Kasumi-1 (cell line): ENCODE data around the gene PCGF3.
"Not testable (repeated sequence)": the region's sequence is repeated elsewhere in the genome, so short reads cannot be mapped to it uniquely, and the experiment has no call there.

Source experiments
- DNase-seq, 2 experiments: peaks; one replicate each; lab custom pipeline; 2025; lab: John Stamatoyannopoulos, UW

The PCGF3 gene

DNA sequence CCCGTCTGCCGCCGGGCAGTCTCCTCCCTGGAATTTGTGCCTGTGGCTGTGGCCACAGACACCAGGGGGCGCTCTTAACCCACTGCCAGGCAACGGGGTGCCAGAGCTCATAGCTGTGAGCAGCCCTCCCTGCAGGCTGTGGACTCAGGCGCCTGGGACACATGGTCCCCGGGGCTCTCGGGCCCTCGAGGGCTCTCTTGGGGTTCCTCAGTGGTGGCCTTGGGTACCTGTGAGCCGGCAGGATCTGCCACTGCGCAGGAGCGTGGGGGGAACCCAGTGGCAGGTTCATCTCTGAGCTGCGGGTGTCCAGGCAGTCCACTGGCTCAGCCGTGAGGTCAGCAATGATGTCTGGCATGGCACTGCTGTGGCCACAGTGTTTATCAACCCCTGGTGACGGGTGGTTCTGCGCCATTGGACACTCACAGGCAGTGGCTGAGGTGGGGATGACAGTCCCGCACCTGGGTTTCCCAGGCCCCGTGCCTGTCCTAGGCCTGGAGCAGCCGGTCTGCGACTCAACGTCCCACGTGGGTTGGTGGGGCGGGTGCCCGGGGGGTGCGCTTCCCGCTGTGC is 37.2 kb downstream of the PCGF3 start:
- DNase-seq: peak; percentile 44 to 64

DNA sequence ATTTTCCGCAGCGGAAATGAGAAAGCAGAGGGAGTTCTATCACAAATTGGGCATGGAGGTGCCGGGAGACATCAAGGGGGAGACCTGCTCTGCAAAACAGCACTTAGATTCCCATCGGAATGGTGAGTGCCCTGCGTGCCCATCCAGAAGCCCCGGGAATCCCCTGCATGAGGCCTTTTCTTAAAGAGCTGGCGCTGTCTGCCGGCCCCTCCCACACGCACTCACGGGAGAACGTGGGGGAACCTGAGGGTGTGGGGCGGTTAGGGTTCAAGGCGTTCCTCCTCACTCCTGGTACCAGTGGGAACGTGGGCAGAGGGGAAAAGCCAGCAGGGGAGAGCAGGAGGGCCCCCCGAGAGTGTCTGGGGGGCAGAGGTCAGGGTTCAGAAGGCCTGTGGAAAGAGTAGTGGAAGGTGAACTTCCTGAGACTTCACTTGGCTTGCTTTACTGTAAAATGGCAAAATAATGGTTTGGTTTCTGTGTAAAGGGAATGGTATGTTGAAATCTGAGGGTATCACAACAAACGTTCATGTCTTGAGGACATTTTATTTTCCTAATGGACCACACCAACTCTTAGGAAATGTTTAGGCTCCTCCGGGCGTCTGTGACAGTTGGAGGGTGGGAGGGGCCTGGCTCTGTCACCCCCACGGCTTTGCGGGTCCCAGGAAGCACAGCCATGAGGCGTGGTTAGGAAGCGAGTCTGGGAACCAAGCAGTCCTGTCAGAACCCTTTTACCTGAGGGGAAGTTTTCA is 38.0 kb downstream of the PCGF3 start:
- DNase-seq: no peak

DNA sequence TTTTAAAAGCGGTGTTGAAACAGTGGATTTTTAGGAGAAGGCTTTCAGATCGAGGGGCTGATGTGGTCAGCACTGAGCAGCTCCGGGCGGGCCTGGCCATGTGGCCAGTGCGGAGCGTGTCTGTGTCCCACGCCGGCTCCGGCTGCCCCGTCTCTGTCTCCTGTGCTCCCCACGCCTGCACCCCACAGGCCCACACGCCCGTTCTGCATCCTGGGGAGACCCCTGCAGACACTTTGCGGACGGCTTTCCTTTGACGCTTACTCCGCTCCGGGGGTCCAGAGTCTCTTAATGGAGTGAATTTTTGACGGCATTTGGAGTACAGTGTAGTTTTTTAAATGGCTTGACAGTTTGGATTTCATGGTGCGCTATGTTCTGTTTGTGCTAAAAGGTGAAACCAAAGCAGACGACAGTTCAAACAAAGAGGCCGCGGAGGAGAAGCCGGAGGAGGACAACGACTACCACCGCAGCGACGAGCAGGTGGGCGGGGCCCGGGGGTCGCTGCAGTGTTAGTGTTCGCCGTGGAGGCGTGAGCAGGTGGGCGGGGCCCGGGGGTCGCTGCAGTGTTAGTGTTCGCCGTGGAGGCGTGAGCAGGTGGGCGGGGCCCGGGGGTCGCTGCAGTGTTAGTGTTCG is 38.7 kb downstream of the PCGF3 start:
- no peak for DNase-seq

DNA sequence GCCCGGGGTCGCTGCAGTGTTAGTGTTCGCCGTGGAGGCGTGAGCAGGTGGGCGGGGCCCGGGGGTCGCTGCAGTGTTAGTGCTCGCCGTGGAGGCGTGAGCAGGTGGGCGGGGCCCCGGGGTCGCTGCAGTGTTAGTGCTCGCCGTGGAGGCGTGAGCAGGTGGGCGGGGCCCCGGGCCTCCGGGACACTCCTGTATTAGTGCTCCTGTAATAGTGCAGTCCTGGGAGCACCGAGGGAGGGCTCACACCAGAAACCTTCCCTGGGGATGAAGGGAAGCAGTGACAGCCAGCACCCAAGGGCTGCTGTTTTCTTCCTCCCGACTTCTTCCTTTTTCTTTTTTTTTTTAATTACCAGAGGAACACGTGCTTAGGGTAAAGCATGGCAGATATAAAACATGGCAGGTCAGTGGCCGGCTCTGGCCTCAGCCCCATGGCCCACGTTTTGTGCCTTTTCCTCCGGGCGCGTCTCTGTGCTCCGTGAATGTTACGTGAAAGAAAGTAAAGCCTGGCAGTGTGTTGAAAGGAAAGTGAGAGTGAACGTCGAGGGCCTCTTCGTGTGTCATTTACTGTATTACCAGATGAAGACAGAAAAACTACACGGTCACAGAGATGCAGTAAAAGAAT is 42.0 kb downstream of the PCGF3 start:
- DNase-seq: no peak

DNA sequence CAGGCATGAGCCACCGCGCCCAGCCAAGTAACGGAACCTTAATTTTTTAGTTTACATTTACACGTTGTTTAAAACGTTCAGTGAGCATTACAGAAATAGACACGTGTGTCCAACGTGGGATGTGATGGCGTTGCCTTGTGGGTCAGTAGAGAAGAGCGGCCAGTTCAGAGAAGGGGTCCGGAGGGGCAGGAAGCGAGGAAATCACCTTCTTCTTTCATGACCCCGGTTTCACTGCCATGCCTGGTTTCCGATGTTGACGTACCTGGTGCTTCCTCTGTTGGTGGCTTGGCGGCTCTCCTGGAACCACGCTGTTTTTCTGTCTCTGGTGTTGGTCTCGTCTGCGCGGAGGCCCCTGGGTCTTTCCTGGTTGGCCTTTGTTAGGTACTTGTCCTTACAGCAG is 42.8 kb downstream of the PCGF3 start:
- DNase-seq: no peak

DNA sequence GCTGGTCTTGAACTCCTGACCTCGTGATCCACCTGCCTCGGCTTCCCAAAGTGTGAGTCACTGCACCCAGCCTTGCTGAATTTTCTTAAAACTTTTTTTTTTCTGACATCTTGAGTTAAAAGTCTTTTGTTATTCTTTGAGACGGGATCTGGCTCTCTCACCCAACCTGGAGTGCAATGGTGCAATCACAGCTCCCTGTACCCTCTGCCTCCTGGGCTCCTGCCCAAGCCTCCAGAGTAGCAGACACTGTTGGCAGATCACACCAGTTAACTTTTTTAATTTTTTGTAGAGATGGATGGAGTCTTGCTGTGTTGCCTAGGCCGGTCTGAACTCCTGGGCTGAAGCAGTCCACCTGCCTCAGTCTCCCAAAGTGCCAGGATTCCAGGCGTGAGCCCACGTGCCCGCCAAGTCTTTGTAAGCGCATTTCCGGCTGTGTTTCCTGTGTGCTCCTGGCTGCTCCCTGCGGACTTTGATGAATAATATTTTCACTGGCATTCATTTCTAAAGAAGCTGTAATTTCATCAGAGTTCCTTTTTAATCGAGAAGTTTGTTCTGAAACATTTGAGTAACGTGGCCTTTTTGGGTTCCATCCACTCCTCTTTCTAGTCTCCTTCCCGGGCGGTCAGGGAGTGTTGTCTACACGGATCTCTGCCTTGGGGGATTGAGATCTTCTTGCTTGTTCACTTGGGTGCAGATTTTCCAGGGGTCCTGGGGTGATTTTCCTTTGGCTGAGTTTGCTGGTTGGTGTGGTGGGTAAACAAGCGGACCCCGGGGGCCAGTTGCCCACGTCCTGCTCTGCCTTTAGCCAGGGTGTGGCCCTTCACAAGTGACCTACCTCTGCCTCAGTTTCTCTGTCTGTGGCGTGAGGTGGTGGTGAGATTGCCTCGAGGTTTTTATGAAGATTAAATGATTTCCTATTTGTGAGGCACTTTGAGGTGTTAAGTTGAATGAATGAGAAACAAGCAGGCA is 44.4 kb downstream of the PCGF3 start:
- no peak for DNase-seq

DNA sequence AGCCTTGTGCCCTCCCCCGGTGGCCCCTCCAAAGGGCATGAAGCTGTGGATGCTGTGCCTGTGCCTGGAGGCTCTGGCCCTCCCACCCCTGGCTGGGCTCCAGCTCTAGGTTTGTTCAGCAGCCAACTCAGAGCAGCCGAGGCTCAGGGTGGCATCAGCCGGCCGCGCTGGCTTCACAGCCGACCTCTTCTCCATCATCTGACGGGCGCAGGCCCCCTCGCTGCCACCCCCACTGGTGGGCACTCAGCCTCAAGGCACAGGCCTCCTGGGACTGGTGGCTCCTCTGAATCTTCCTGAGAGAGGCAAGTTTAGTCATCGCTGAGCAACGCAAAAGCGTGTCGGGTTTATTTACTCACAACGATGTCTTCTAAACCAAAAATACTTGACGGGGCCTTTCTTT is 46.0 kb downstream of the PCGF3 start:
- DNase-seq: no peak

DNA sequence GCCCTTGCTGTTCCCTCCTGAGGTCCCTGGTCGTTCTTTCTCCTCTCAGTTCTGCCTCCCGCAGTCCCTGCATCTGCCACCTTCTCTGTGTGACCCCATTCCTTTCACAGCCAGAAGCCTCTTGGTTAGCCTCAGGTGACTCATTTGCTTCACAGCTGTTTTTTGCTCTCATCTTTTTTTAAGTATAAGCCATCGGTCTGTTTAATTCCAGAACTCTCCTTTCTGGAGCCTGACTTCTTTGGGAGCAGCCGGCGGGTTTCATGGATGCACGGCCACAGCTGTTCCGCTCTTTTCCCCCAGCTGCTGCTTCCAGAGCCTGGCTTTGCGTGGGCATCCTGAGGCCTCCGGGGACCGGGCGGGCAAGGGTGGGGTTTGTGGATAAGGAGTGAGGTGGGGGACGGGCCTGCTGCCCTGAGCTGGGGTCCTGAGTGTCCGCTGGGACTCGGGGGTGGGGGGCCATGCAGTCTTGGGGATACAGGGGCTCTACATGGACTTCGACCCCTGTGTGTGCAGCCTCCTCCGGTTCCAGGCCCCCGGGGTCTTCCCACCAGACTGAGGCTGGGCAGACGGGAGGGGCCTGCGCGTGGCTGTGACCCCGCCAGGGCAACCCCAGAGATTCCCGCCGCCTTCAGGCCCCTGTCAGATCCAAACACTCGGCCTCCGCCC is 46.7 kb downstream of the PCGF3 start:
- DNase-seq: peak in 1 of 2 experiments; percentile 21

DNA sequence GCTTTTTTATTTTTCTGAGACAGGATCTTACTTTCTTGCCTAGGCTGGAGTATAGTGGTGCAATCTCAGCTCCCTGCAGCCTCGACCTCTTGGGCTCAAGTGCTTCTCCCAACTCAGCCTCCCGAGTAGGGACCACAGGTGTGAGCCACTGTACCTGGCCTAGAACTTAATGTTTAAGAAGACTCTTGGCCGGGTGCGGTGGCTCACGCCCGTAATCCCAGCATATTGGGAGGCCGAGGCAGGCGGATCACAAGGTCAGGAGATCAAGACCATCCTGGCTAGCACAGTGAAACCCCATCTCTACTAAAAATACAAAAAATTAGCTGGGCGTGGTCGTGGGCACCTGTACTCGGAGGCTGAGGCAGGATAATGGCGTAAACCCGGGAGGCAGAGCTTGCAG is 47.6 kb downstream of the PCGF3 start:
- DNase-seq: not testable (repeated sequence)

DNA sequence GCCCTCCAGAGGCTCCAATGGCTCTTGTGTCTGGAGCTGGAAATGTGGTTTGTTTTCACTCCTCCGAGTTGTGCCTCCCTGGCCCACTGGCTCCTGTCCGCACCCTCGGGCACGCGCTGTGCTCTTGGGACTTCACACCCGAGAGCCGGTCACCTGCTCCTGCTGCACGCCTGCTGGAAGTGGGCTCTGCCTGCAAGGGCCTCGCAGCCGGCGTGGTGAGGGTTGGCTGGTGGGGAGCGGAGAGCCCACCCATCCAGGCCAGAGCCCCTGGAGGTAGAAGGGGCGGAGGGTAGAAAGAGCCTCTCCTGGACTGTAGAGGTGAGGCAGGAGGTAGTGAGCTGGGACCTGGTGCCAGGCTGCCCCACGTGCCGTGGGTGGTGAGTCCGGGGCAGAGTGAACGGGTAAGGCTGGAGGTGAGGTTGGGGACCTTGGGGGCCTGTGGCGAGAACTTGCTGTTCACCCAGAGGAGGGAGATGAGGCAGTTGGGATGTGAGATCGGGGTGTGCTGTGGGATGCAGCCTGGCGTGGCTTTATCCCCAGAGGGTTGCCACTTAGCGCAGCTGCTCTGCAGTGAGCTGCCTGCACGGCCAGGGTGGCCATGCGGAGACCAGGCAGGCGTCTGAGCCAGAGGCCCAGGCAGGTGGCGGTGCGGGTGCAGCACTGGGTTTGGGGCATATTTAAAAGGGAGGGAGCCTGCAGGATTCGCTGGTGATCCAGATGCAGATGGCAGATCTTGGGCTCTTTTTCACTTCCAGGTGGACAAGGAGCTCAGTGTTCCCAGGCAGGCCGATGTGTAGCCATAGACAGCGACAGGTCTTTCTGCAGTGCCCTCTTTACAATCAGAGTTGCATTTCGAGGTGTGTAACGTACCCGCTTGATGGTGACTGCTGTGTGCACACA is 48.8 kb downstream of the PCGF3 start:
- no peak for DNase-seq

DNA sequence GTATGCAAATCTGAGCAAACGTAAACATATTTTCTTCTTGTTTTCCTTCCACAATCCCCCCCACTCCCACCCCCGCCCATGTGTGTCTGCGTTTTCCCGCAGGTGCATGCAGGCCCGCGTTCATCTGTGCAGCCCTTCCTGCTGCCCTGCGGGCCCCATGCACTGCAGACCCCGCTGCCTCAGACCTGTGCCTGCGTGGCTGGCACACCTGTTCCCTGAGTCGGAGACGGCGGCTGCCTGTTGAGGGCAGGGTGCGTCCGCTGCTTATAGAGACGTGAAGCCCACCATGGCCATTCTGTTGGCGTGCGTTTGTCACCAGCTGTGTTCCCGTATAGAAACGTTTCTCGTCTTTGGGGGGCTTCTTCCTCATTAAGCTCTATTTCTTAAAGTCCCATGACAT is 51.5 kb downstream of the PCGF3 start:
- no peak for DNase-seq

DNA sequence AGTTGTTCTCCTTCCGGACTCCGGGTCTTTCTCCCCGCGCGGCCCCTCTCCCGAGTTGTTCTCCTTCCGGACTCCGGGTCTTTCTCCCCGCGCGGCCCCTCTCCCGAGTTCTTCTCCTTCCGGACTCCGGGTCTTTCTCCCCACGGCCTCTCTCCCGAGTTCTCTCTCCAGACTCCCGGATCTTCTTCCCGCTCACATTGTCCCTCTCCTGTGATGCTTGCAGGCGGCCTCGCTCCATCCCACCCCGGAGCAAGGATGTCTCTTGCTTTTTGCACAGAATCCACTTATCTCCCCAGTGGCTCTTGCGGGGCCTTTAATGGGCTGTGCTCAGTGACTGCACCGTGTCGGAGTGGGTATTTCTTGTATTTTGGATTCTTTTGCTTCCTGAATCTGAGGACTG is 54.2 kb downstream of the PCGF3 start:
- DNase-seq: not testable (repeated sequence)

DNA sequence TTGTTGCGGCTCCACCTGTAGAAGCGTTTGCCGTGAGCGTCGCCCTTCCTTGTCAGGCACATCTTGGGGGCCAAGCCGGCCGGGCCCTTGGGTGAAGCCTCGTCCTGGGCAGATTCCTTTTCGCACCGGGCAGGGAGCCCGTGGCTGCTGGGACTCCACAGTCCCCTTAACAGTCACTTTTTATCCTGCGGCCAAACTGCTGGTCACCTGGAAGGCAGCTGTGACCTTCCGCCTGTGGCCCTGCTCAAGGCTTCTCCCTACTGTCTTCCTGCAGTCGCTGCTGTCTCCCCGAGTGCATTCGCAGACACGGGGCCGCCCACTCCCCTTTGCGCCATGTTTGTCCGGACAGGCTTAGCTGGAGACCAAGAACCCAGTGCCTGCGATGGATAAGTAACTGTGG is 55.0 kb downstream of the PCGF3 start:
- no peak for DNase-seq

DNA sequence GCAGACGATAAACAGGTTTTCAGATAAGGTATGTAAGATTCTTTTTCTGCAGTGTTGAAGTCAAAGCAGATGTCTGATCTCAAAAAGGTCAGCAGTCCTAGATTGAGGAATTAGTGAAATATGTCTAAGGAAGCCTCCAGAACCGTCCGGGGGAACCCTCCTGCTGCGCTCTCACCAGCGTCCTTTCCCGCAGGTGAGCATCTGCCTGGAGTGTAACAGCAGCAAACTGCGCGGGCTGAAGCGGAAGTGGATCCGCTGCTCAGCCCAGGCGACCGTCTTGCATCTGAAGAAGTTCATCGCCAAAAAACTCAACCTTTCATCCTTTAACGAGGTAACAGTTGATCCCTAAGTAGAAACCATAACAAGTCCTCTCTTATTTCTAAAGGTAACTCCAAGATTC is 55.5 kb downstream of the PCGF3 start:
- DNase-seq: no peak

DNA sequence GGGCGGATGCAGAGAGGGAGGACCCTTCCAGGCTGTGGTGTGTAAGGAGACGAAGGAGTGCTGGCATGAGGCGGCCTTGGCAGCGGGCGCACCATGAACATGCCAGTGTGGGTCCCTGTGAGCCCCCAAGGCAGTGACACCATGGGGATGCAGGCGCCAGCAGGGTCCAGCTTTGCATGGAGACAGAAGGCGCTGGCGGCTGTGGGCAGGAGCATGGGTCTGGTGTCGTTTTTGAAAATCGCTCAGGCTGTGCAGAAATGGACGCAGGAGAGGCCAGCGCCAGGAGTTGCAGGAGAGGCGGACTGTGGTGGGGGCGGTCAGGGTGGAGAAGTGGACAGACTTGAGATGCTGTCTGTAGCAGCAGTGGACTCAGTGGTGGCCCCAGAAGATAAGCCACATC is 56.1 kb downstream of the PCGF3 start:
- DNase-seq: no peak

DNA sequence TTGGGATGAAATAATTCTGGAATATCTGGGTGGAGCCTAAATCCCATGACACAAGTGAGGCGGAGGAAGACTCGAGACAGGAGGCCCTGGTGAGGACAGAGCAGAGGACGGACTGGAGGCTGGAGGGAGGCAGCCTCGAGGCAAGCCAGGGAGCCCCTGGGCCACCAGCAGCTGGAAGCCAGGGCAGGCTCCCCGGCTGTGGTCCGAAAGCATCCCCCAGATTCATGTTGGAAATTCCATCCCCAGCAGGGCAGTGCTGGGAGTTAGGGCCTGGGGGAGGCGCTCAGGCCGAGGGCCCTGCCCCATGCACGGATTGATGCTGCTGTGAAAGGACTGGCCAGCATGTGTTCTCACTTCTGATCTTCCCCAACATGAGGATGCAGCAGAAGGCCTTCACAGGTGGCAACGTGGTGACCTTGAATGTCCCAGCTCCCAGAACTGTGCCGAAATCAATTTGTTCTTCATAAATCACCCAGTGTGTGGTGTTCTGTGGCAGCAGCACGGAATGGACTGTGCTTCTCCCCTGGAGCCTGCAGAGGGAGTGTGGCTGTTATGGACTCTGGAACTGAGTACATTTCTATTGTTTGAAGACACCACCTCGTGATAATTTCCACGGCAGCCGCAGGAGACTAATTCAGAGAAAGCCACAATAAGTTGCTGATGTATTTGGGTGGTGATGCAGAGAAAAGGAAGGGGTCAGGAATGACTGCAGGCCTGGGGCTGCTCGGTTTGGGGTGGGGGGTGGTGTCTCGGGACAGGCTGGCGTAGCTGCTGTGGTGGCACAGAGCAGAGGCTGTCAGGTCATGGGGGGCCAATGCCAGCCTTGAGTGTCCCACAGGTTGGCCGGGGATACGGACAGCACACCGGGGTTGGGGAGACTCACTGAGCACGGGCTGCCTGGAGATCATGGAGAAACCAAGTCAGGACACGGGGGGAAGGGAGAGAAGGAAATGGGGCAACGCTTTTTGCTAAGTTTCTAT is 56.9 kb downstream of the PCGF3 start:
- DNase-seq: peak; percentile 25 to 28

DNA sequence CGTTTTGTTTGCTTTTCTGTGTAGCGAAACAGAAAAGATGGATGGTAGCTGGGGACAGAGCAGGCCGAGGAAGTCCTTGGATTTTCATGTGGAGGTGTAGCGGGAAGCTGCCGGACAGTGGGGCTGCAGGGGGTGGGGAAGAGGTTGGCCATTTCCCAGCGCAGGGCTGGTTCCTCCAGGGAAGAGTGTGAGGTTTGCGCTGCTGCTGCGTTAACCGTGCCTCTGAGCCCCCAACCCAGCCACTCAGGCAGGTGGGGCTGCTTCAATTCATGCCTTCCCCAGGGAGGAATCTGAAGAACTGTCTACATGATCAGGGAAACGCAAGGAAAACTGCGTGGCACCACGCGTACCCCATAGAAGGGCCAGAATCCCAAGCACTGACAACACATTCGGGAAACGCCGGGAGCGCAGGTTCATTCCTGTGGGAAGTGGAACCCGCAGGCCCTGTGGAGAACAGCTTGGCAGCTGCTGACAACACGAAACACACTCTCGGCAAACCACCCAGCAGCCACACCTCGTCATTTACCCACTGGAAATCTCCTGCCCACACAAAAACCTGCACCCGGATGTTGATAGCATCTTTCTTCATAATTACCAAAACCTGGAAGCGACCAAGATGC is 57.7 kb downstream of the PCGF3 start:
- DNase-seq: no peak

DNA sequence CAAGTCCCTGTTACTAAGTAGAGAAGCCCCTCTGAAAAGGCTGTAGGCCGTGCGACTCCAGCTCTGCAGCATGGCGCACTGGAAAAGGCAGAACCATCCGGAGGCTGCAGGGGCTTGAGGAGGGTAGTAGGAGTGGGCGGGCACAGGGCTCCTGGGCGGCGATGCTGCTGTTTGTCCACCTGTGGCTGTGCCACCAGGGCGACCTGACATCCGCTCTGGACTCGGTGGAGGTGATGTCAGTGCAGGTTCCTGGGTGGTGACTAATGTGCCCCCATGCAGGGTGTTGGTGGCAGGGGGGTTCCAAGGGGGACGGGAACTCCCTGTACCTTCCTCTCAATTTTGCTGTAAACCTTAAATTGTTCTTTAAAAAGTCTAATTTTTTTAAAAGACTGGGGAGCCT is 58.3 kb downstream of the PCGF3 start:
- no peak for DNase-seq
